Measurements from ENCODE around the gene DDX1.

GRCh38 chr2:15591692-15592463 lies at the start of gene DDX1:
- no peak for TF ChIP-seq CTCF (IDR thresholded peaks at IDR 0.05)
- no peak for TF ChIP-seq EZH2 (IDR thresholded peaks at IDR 0.05; ENCODE audit: borderline replicate concordance, insufficient read depth, low read depth, low read length, poor library complexity, severe bottlenecking)
